ENCODE data around the gene TLR3.

DNA sequence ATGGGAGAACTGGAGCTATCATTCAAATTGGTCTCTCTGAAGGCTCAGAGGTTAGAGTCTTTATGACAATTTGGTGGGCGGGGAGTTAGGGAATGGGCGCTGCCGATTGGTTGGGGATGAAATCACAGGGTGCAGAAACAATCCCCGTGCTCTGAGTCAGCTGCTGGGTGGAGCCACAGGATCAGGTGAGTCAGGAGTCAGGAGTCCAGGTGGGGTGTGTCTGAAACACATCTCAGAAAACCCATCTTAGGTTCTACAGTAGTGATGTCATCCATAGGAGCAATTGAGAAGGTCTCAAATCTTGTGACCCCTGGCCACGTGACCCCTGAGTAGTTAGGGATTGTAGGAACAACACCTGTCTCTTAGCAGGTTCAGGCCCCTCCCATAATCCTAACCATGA is 41.6 kb upstream of the TLR3 start:
- TF ChIP-seq, protein P1, sequence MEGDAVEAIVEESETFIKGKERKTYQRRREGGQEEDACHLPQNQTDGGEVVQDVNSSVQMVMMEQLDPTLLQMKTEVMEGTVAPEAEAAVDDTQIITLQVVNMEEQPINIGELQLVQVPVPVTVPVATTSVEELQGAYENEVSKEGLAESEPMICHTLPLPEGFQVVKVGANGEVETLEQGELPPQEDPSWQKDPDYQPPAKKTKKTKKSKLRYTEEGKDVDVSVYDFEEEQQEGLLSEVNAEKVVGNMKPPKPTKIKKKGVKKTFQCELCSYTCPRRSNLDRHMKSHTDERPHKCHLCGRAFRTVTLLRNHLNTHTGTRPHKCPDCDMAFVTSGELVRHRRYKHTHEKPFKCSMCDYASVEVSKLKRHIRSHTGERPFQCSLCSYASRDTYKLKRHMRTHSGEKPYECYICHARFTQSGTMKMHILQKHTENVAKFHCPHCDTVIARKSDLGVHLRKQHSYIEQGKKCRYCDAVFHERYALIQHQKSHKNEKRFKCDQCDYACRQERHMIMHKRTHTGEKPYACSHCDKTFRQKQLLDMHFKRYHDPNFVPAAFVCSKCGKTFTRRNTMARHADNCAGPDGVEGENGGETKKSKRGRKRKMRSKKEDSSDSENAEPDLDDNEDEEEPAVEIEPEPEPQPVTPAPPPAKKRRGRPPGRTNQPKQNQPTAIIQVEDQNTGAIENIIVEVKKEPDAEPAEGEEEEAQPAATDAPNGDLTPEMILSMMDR (IDR thresholded peaks at IDR 0.05; ENCODE audit: low read length): no peak
- TF ChIP-seq EZH2 (optimal IDR thresholded peaks at IDR 0.05; ENCODE audit: low read depth, low read length): no peak
- no peak for TF ChIP-seq EZH2phosphoT487 (IDR thresholded peaks at IDR 0.05; ENCODE audit: low read length)
